Mesendoderm (in vitro differentiated cells): ENCODE measurements around the gene TBL1X.
"Not testable (repeated sequence)": the region's sequence is repeated elsewhere in the genome, so short reads cannot be mapped to it uniquely, and the experiment has no call there.

Experiments used
- DNase-seq: peaks from one replicate; pipeline ENCODE4 v3.0.0; 2013
- H2AK5ac ChIP-seq: 2 replicates; pipeline ENCODE4 v1.6.1; 2013; ENCODE audit warnings: low read length, inconsistent platforms
- H2BK120ac ChIP-seq: 2 replicates; pipeline ENCODE4 v1.6.1; 2013; ENCODE audit warnings: low read depth, mild to moderate bottlenecking, low read length, moderate library complexity, mixed read lengths
- H2BK15ac ChIP-seq: replicated peaks from 2 replicates; pipeline ENCODE4 v1.6.1; 2013; ENCODE audit warnings: low read depth, mild to moderate bottlenecking, moderate library complexity
- H2BK5ac ChIP-seq: 2 replicates; pipeline ENCODE4 v1.6.1; 2013; ENCODE audit warnings: low read length, inconsistent platforms
- H3K18ac ChIP-seq: 2 replicates; pipeline ENCODE4 v1.6.1; 2013; ENCODE audit warnings: mild to moderate bottlenecking, low read length, mixed read lengths
- H3K23ac ChIP-seq: one replicate; pipeline ENCODE4 v1.6.1; 2013; ENCODE audit warnings: low read length
- H3K27ac ChIP-seq: 2 replicates; pipeline ENCODE4 v1.5.1; 2013; ENCODE audit warnings: low read depth, mild to moderate bottlenecking, inconsistent platforms, low read length, moderate library complexity
- H3K27me3 ChIP-seq: 2 replicates; pipeline ENCODE4 v1.6.1; 2013; ENCODE audit warnings: low read length, control low read depth, mild to moderate bottlenecking, inconsistent platforms; ENCODE audit not compliant: insufficient read depth, poor library complexity
- H3K36me3 ChIP-seq: 2 replicates; pipeline ENCODE4 v1.6.1; 2013; ENCODE audit warnings: low read length, inconsistent platforms; ENCODE audit not compliant: control insufficient read depth, insufficient read depth
- H3K4ac ChIP-seq: one replicate; pipeline ENCODE4 v1.6.1; 2013; ENCODE audit warnings: low read depth, mild to moderate bottlenecking, low read length, moderate library complexity
- H3K4me1 ChIP-seq: 2 replicates; pipeline ENCODE4 v1.6.1; 2013; ENCODE audit warnings: low read depth, low read length, inconsistent platforms; ENCODE audit not compliant: control insufficient read depth
- H3K4me2 ChIP-seq: 2 replicates; pipeline ENCODE4 v1.6.1; 2013; ENCODE audit warnings: low read length
- H3K4me3 ChIP-seq: 2 replicates; pipeline ENCODE4 v1.5.1; 2013; ENCODE audit warnings: mild to moderate bottlenecking, low read length
- H3K56ac ChIP-seq: one replicate; pipeline ENCODE4 v1.6.1; 2013; ENCODE audit warnings: low read length
- H3K79me1 ChIP-seq: 2 replicates; pipeline ENCODE4 v1.6.1; 2013; ENCODE audit warnings: low read length, inconsistent platforms
- H3K79me2 ChIP-seq: 2 replicates; pipeline ENCODE4 v1.6.1; 2013; ENCODE audit warnings: mild to moderate bottlenecking, low read length; ENCODE audit not compliant: control insufficient read depth, insufficient read depth
- H3K9ac ChIP-seq: 2 replicates; pipeline ENCODE4 v1.6.1; 2013; ENCODE audit warnings: low read length, inconsistent platforms
- H4K5ac ChIP-seq: one replicate; pipeline ENCODE4 v1.6.1; 2013; ENCODE audit warnings: low read length
- H4K8ac ChIP-seq: one replicate; pipeline ENCODE4 v1.6.1; 2013; ENCODE audit warnings: low read depth, mild to moderate bottlenecking, control low read depth, low read length, moderate library complexity
- WGBS: extraction: QIAGEN DNeasy Blood & Tissue Kit; methylation state at CpG from one replicate; pipeline ENCODE4 v1.1.7; 2013; ENCODE audit warnings: low lambda C conversion rate, missing lambda C conversion rate; ENCODE audit not compliant: insufficient coverage; ENCODE audit errors: extremely low coverage; 5-methylcytosine and 5-hydroxymethylcytosine counted together

The TBL1X gene

GRCh38 chrX:9471571-9471985 is 6.7 kb downstream of the TBL1X start:
- no peak overlapping the region for H3K56ac ChIP-seq
- H2AK5ac ChIP-seq, result no peak overlapping the region
- no peak overlapping the region for H3K4ac ChIP-seq
- no peaks in the 10 kb centered on the region for H3K36me3 ChIP-seq
- no peak overlapping the region for H2BK15ac ChIP-seq
- no peak overlapping the region for H4K5ac ChIP-seq
- H3K18ac ChIP-seq, result no peak overlapping the region
- no peak overlapping the region for H3K4me3 ChIP-seq
- H3K4me2 ChIP-seq, result no peak overlapping the region
- H2BK5ac ChIP-seq, result no peak overlapping the region
- no CpG with 5 or more reads among the region's 12 CpGs for WGBS
- H3K79me2 ChIP-seq, result peaks cover 35% of the 10 kb centered on the region
- H4K8ac ChIP-seq, result no peak overlapping the region
- H3K27me3 ChIP-seq, result no peaks in the 10 kb centered on the region
- no peak overlapping the region for H3K27ac ChIP-seq
- no peak overlapping the region for H3K9ac ChIP-seq
- H3K79me1 ChIP-seq, result peaks cover 2% of the 10 kb centered on the region
- no peaks in the 10 kb centered on the region for H3K4me1 ChIP-seq
- no peak for DNase-seq
- H3K23ac ChIP-seq, result no peak overlapping the region
- H2BK120ac ChIP-seq, result no peak overlapping the region

GRCh38 chrX:9473708-9474107 is 8.8 kb downstream of the TBL1X start:
- Histone ChIP-seq H4K5ac (no peak overlapping the region), H2AK5ac (no peak overlapping the region), H3K79me1 (peaks cover 2% of the 10 kb centered on the region), H3K27me3 (no peaks in the 10 kb centered on the region), H3K4me3 (no peak overlapping the region), H2BK5ac (no peak overlapping the region), H4K8ac (no peak overlapping the region), H3K4me2 (no peak overlapping the region), H3K4ac (no peak overlapping the region), H2BK120ac (no peak overlapping the region), H3K27ac (no peak overlapping the region), H2BK15ac (no peak overlapping the region), H3K79me2 (peaks cover 32% of the 10 kb centered on the region), H3K23ac (no peak overlapping the region), H3K4me1 (no peaks in the 10 kb centered on the region), H3K18ac (no peak overlapping the region), H3K36me3 (no peaks in the 10 kb centered on the region), H3K9ac (no peak overlapping the region), H3K56ac (no peak overlapping the region)
- DNase-seq, result no peak
- no CpG with 5 or more reads among the region's 2 CpGs for WGBS

- H3K56ac ChIP-seq, H2BK5ac ChIP-seq, H4K5ac ChIP-seq, H3K4me2 ChIP-seq, H3K36me3 ChIP-seq, H3K27me3 ChIP-seq, H3K4me1 ChIP-seq, H2BK15ac ChIP-seq, DNase-seq, H3K4ac ChIP-seq, H3K18ac ChIP-seq, H2AK5ac ChIP-seq, H3K79me1 ChIP-seq, H3K4me3 ChIP-seq, H3K9ac ChIP-seq, H3K23ac ChIP-seq, H4K8ac ChIP-seq, H2BK120ac ChIP-seq, H3K27ac ChIP-seq: not testable (repeated sequence)
- WGBS, result no CpG with 5 or more reads among the region's 4 CpGs
- H3K79me2 ChIP-seq, result peaks cover 28% of the 10 kb centered on the region
Measured at GRCh38 chrX:9475417-9475816, 10.6 kb downstream of the TBL1X start.

GRCh38 chrX:9475984-9476383 is 11.1 kb downstream of the TBL1X start:
- no peak overlapping the region for H3K4me2 ChIP-seq
- no peaks in the 10 kb centered on the region for H3K4me1 ChIP-seq
- no peak overlapping the region for H4K5ac ChIP-seq
- H2AK5ac ChIP-seq, result no peak overlapping the region
- H2BK15ac ChIP-seq, result no peak overlapping the region
- no peak overlapping the region for H3K56ac ChIP-seq
- no peak overlapping the region for H3K4me3 ChIP-seq
- H3K9ac ChIP-seq, result no peak overlapping the region
- H3K79me1 ChIP-seq, result peaks cover 2% of the 10 kb centered on the region
- no peak overlapping the region for H3K23ac ChIP-seq
- no peak overlapping the region for H2BK120ac ChIP-seq
- H4K8ac ChIP-seq, result no peak overlapping the region
- H2BK5ac ChIP-seq, result no peak overlapping the region
- H3K79me2 ChIP-seq, result peaks cover 28% of the 10 kb centered on the region
- H3K18ac ChIP-seq, result no peak overlapping the region
- H3K27ac ChIP-seq, result no peak overlapping the region
- no peak for DNase-seq
- no peaks in the 10 kb centered on the region for H3K27me3 ChIP-seq
- WGBS, result no CpG with 5 or more reads among the region's 1 CpG
- H3K36me3 ChIP-seq, result no peaks in the 10 kb centered on the region
- no peak overlapping the region for H3K4ac ChIP-seq

GRCh38 chrX:9476810-9477575 is 12.1 kb downstream of the TBL1X start:
- Histone ChIP-seq H2BK15ac (no peak overlapping the region), H2BK120ac (no peak overlapping the region), H3K4me2 (no peak overlapping the region), H3K79me1 (no peaks in the 10 kb centered on the region), H3K18ac (no peak overlapping the region), H3K27me3 (no peaks in the 10 kb centered on the region), H3K4ac (no peak overlapping the region), H3K27ac (no peak overlapping the region), H3K4me3 (no peak overlapping the region), H4K5ac (no peak overlapping the region), H3K9ac (no peak overlapping the region), H3K79me2 (peaks cover 19% of the 10 kb centered on the region), H3K23ac (no peak overlapping the region), H3K56ac (no peak overlapping the region), H4K8ac (no peak overlapping the region), H3K36me3 (no peaks in the 10 kb centered on the region), H2BK5ac (no peak overlapping the region), H2AK5ac (no peak overlapping the region), H3K4me1 (no peaks in the 10 kb centered on the region)
- no CpG with 5 or more reads among the region's 3 CpGs for WGBS
- no peak for DNase-seq

- H3K4ac ChIP-seq, result no peak overlapping the region
- H3K23ac ChIP-seq, result no peak overlapping the region
- H3K56ac ChIP-seq, result no peak overlapping the region
- no peaks in the 10 kb centered on the region for H3K27me3 ChIP-seq
- no peak overlapping the region for H2BK15ac ChIP-seq
- H3K9ac ChIP-seq, result no peak overlapping the region
- no peak overlapping the region for H2BK5ac ChIP-seq
- H3K4me1 ChIP-seq, result no peaks in the 10 kb centered on the region
- no peak overlapping the region for H2BK120ac ChIP-seq
- WGBS, result no CpG with 5 or more reads among the region's 2 CpGs
- H3K4me3 ChIP-seq, result no peak overlapping the region
- no peak overlapping the region for H3K27ac ChIP-seq
- no peak overlapping the region for H4K8ac ChIP-seq
- no peak overlapping the region for H4K5ac ChIP-seq
- no peak overlapping the region for H3K18ac ChIP-seq
- no peak overlapping the region for H2AK5ac ChIP-seq
- peaks cover 13% of the 10 kb centered on the region for H3K79me2 ChIP-seq
- H3K36me3 ChIP-seq, result no peaks in the 10 kb centered on the region
- H3K79me1 ChIP-seq, result peaks cover 2% of the 10 kb centered on the region
- H3K4me2 ChIP-seq, result no peak overlapping the region
- DNase-seq, result no peak
Measured at GRCh38 chrX:9482408-9482807, 17.6 kb downstream of the TBL1X start.
